GM12878 (cell line): ENCODE data around the gene ATOSA. TPM values are rescaled to one million over a fixed set of nuclear protein-coding genes. Genes with fewer than 3 reads are reported as not detected.

Source experiments
- ATAC-seq: fragments of 200-7000 bp; cut with Tn5 transposase; 3 replicates; pipeline ENCODE4 v1.9.1; 2020; ENCODE audit warnings: mild to moderate bottlenecking, moderate library complexity
- BruUV-seq: library from RNA; stranded (reverse); fragments of 400-500 nt; replicated peaks from 2 replicates; lab custom pipeline; 2021; lab: Mats Ljungman, UMichigan
- CTCF ChIA-PET: fragments of 300-600 bp; sonication (Branson Sonifier 250); formaldehyde crosslinking; extraction: SDS; loops from one replicate; lab custom pipeline; 2021; ENCODE audit warnings: inconsistent platforms; lab: Yijun Ruan, JAX
- POLR2A ChIA-PET: fragments of 350-600 bp; formaldehyde crosslinking; extraction: SDS; loops from one replicate; lab custom pipeline; 2021; ENCODE audit warnings: inconsistent platforms; lab: Charles Lee
- RAD21 ChIA-PET: fragments of 300-600 bp; sonication (Branson Sonifier 250); formaldehyde crosslinking; loops from one replicate; lab custom pipeline; 2023; ENCODE audit warnings: antibody characterized with exemption; ENCODE audit not compliant: unreplicated experiment; lab: Charles Lee
- SMC1A ChIA-PET: fragments of 300-600 bp; sonication (Branson Sonifier 250); formaldehyde crosslinking; loops from one replicate; lab custom pipeline; 2023; ENCODE audit not compliant: unreplicated experiment, uncharacterized antibody; lab: Charles Lee
- DNase-seq: peaks from one replicate; pipeline ENCODE4 v3.0.0-alpha.2; 2011; ENCODE audit warnings: low read depth, low spot score
- FAIRE-seq: peaks from 3 replicates; lab custom pipeline; 2011; peaks lifted over from hg19 to GRCh38; lab: Jason Lieb, UNC
- H2AFZ ChIP-seq: 2 replicates; pipeline ENCODE4 v1.6.0; 2011; ENCODE audit warnings: low read depth, low read length, control low read depth; ENCODE audit not compliant: control insufficient read depth
- H3K27ac ChIP-seq: 2 replicates; pipeline ENCODE4 v1.5.1; 2011; ENCODE audit warnings: control low read depth; ENCODE audit not compliant: control insufficient read depth, insufficient read depth
- H3K27me3 ChIP-seq, 2 experiments: replicated peaks in 1 of 2; 2 replicates each; pipeline versions ENCODE4 v1.6.0 to v1.6.1; 2011; ENCODE audit warnings: low read length in 1 of 2; ENCODE audit not compliant: control insufficient read depth in 2 of 2, insufficient read depth in 2 of 2
- H3K36me3 ChIP-seq, 2 experiments: 2 replicates each; pipeline ENCODE4 v1.5.1; 2011; ENCODE audit warnings: low read length in 1 of 2; ENCODE audit not compliant: control insufficient read depth in 2 of 2, insufficient read depth in 2 of 2
- H3K4me1 ChIP-seq: 2 replicates; pipeline ENCODE4 v1.6.1; 2011; ENCODE audit warnings: mild to moderate bottlenecking, low read length, moderate library complexity, mixed read lengths; ENCODE audit not compliant: control insufficient read depth, insufficient read depth
- H3K4me2 ChIP-seq: 2 replicates; pipeline ENCODE4 v1.6.0; 2011; ENCODE audit warnings: control low read depth; ENCODE audit not compliant: control insufficient read depth, insufficient read depth
- H3K4me3 ChIP-seq: fragments of 200-600 bp; sonication (generic); 2 replicates; pipeline ENCODE4 v1.5.1; 2016
- H3K79me2 ChIP-seq: 2 replicates; pipeline ENCODE4 v1.6.0; 2011; ENCODE audit warnings: low read length; ENCODE audit not compliant: control insufficient read depth, insufficient read depth
- H3K9ac ChIP-seq: 2 replicates; pipeline ENCODE4 v1.8.0; 2011; ENCODE audit warnings: low read length, control low read depth, mixed read lengths; ENCODE audit not compliant: control insufficient read depth, insufficient read depth
- H3K9me3 ChIP-seq: replicated peaks from 3 replicates; pipeline ENCODE4 v1.5.1; 2011; ENCODE audit warnings: mild to moderate bottlenecking, low read length; ENCODE audit not compliant: control insufficient read depth, insufficient read depth
- H4K20me1 ChIP-seq: 2 replicates; pipeline ENCODE4 v1.6.0; 2011; ENCODE audit not compliant: control insufficient read depth, insufficient read depth
- ATF7 ChIP-seq: fragments of 450-650 bp; IDR thresholded peaks from 2 replicates; pipeline ENCODE4 v1.6.1; 2016; ENCODE audit warnings: low read depth, mild to moderate bottlenecking
- ETV6 ChIP-seq, 2 experiments: fragments of 450-650 bp in 1 of 2; IDR thresholded peaks in 1 of 2; conservative IDR thresholded peaks in 1 of 2; 2 replicates each; pipeline ENCODE4 v1.6.1; 2014; ENCODE audit warnings: antibody characterized with exemption in 1 of 2, borderline replicate concordance in 1 of 2, low read depth in 1 of 2, mild to moderate bottlenecking in 1 of 2, moderate library complexity in 1 of 2
- FOXM1 ChIP-seq: IDR thresholded peaks from 2 replicates; pipeline ENCODE4 v1.6.1; 2012; ENCODE audit warnings: low read depth, mild to moderate bottlenecking, inconsistent platforms, low read length, moderate library complexity
- GABPA ChIP-seq: IDR thresholded peaks from 2 replicates; pipeline ENCODE4 v1.6.1; 2014; ENCODE audit warnings: antibody characterized with exemption, low read depth, mild to moderate bottlenecking, inconsistent platforms
- HCFC1 ChIP-seq: fragments of 150-350 bp; IDR thresholded peaks from 2 replicates; pipeline ENCODE4 v1.6.1; 2014; ENCODE audit warnings: low read length
- NBN ChIP-seq: fragments of 450-650 bp; IDR thresholded peaks from 2 replicates; pipeline ENCODE4 v1.6.1; 2016
- NR2F1 ChIP-seq: fragments of 450-650 bp; conservative IDR thresholded peaks from 2 replicates; pipeline ENCODE4 v1.6.1; 2017; ENCODE audit warnings: mild to moderate bottlenecking
- POLR2AphosphoS2 ChIP-seq: IDR thresholded peaks from 2 replicates; pipeline ENCODE4 v1.6.1; 2011; ENCODE audit warnings: low read depth, mild to moderate bottlenecking, low read length, improper control_type of control experiment, moderate library complexity
- POLR2AphosphoS5 ChIP-seq: IDR thresholded peaks from 2 replicates; pipeline ENCODE4 v1.6.1; 2011; ENCODE audit warnings: mild to moderate bottlenecking, low read length, inconsistent platforms
- SMARCA5 ChIP-seq: fragments of 450-650 bp; IDR thresholded peaks from 2 replicates; pipeline ENCODE4 v1.6.1; 2017; ENCODE audit warnings: mild to moderate bottlenecking
- SP1 ChIP-seq: IDR thresholded peaks from one replicate; pipeline ENCODE4 v1.6.1; 2011; ENCODE audit warnings: low read depth, low read length
- TCF12 ChIP-seq: IDR thresholded peaks from 2 replicates; pipeline ENCODE4 v1.6.1; 2011; ENCODE audit warnings: low read depth, mild to moderate bottlenecking, low read length
- ZBTB40 ChIP-seq: fragments of 450-650 bp; IDR thresholded peaks from 2 replicates; pipeline ENCODE4 v1.6.1; 2016; ENCODE audit warnings: mild to moderate bottlenecking, moderate library complexity, borderline replicate concordance
- ZNF24 ChIP-seq: fragments of 450-650 bp; IDR thresholded peaks from 2 replicates; pipeline ENCODE4 v1.6.1; 2017; ENCODE audit warnings: antibody characterized with exemption, mild to moderate bottlenecking
- WGBS: methylation state at CpG from one replicate; pipeline ENCODE4 v1.1.6; 2016; ENCODE audit warnings: low lambda C conversion rate; ENCODE audit not compliant: insufficient replicate concordance, insufficient coverage; ENCODE audit errors: missing lambda C conversion rate; 5-methylcytosine and 5-hydroxymethylcytosine counted together
- in situ Hi-C: fragments of 300-500 bp; cut with MboI; formaldehyde crosslinking; loops from 9 replicates; pipeline ENCODE4 v1.14.3; 2018; ENCODE audit warnings: mixed read lengths
- intact Hi-C: fragments of 100-400 bp; cut with micrococcal nuclease; formaldehyde crosslinking; loops from one replicate; pipeline ENCODE4 v1.14.2; 2022; ENCODE audit not compliant: unreplicated experiment
- polyA plus RNA-seq, 11 experiments: library from polyadenylated mRNA; depleted of rRNA in 4 of 11; unstranded in 6 of 11; stranded (reverse) in 5 of 11; fragments of >200 nt; fragmentation: Nextera tagmentation in 4 of 11; fragmentation: Illumina TruSeq in 1 of 11; extraction: Ambion mirVana in 4 of 11; extraction: Trizol in 1 of 11; gene quantifications; 1 replicate in 1 of 11; 2 replicates in 10 of 11; pipeline versions ENCODE4 v1.2.1 to v1.2.3, GENCODE V29; 2011 to 2016; ENCODE audit warnings: inconsistent platforms in 2 of 11, missing spikeins in 2 of 11, low read depth in 1 of 11
- total RNA-seq, 4 experiments: library from RNA; depleted of rRNA in 3 of 4; stranded (reverse); fragments of >200 nt in 3 of 4; fragmentation: Illumina TruSeq in 1 of 4; extraction: Trizol in 1 of 4; gene quantifications; 2 replicates each; pipeline versions ENCODE4 v1.2.1 to v1.2.3, GENCODE V29; 2013 to 2021
- TF ChIP-seq, protein P1 (sequence below): IDR thresholded peaks from 2 replicates; pipeline ENCODE4 v1.6.1; 2011; ENCODE audit warnings: borderline replicate concordance, low read depth, mild to moderate bottlenecking, moderate library complexity, mixed read lengths, low read length; ENCODE audit not compliant: insufficient read depth; ENCODE audit errors: extremely low read length
- TF ChIP-seq, protein P2 (sequence below): IDR thresholded peaks from 2 replicates; pipeline ENCODE4 v1.6.1; 2012; ENCODE audit warnings: low read depth, low read length, improper control_type of control experiment
- TF ChIP-seq, protein P3 (sequence below): fragments of 450-650 bp; IDR thresholded peaks from 2 replicates; pipeline ENCODE4 v1.6.1; 2017; ENCODE audit warnings: low read depth, mild to moderate bottlenecking, moderate library complexity

Gene ATOSA
- total and polyA plus RNA-seq, 10 of the 15 experiments (the other 5 are each of a cell fraction or from before 2014, with no cell fraction given) = 6.8 to 24.3 (median 14.6) TPM

GRCh38 chr15:52645916-52646315 lies 33.3 kb downstream of the ATOSA start:
- H2AFZ ChIP-seq = no peak overlapping the region
- FAIRE-seq (no peak), ATAC-seq (no peak), DNase-seq (no peak)
- H3K4me2 ChIP-seq = no peak overlapping the region
- H3K4me3 ChIP-seq = no peak overlapping the region
- no peaks in the 10 kb centered on the region for H4K20me1 ChIP-seq
- CTCF ChIA-PET = no interaction called here
- TF ChIP-seq FOXM1 (no peak), POLR2AphosphoS5 (no peak), HCFC1 (no peak), SMARCA5 (no peak), GABPA (no peak), POLR2AphosphoS2 (no peak), ZBTB40 (no peak), NR2F1 (no peak), TCF12 (no peak), ATF7 (no peak), ETV6 (conservative IDR thresholded peaks at IDR 0.05 in 1 of 2, IDR thresholded peaks at IDR 0.05 in 1 of 2; ENCODE audit: borderline replicate concordance in 1 of 2, low read depth in 1 of 2) (no peak), ZNF24 (no peak), NBN (no peak), SP1 (no peak)
- TF ChIP-seq, protein P1, sequence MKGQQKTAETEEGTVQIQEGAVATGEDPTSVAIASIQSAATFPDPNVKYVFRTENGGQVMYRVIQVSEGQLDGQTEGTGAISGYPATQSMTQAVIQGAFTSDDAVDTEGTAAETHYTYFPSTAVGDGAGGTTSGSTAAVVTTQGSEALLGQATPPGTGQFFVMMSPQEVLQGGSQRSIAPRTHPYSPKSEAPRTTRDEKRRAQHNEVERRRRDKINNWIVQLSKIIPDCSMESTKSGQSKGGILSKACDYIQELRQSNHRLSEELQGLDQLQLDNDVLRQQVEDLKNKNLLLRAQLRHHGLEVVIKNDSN = no peak
- TF ChIP-seq, protein P2, sequence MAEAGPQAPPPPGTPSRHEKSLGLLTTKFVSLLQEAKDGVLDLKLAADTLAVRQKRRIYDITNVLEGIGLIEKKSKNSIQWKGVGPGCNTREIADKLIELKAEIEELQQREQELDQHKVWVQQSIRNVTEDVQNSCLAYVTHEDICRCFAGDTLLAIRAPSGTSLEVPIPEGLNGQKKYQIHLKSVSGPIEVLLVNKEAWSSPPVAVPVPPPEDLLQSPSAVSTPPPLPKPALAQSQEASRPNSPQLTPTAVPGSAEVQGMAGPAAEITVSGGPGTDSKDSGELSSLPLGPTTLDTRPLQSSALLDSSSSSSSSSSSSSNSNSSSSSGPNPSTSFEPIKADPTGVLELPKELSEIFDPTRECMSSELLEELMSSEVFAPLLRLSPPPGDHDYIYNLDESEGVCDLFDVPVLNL = no peak
- TF ChIP-seq, protein P3, sequence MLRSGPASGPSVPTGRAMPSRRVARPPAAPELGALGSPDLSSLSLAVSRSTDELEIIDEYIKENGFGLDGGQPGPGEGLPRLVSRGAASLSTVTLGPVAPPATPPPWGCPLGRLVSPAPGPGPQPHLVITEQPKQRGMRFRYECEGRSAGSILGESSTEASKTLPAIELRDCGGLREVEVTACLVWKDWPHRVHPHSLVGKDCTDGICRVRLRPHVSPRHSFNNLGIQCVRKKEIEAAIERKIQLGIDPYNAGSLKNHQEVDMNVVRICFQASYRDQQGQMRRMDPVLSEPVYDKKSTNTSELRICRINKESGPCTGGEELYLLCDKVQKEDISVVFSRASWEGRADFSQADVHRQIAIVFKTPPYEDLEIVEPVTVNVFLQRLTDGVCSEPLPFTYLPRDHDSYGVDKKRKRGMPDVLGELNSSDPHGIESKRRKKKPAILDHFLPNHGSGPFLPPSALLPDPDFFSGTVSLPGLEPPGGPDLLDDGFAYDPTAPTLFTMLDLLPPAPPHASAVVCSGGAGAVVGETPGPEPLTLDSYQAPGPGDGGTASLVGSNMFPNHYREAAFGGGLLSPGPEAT = no peak
- H3K79me2 ChIP-seq = no peaks in the 10 kb centered on the region
- intact Hi-C loops = no loop called here
- peaks cover 0 to 8% of the 10 kb centered on the region in 2 experiments; a peak in 3 of 4 replicates for H3K36me3 ChIP-seq
- in situ Hi-C loops = no loop called here
- H3K27ac ChIP-seq = no peak overlapping the region
- WGBS = 96% methylated on average over 2 of the region's 2 CpGs
- SMC1A ChIA-PET = interaction anchor here (1.6 kb wide), 1 partner anchor 10 kb away, joined by 5 read pairs; no protein-coding TSS in a partner anchor
- POLR2A ChIA-PET = no interaction called here
- RAD21 ChIA-PET = no interaction called here
- H3K27me3 ChIP-seq = no peaks in the 10 kb centered on the region
- no peak overlapping the region for H3K9ac ChIP-seq
- no TSS peak for BruUV-seq
- no peaks in the 10 kb centered on the region for H3K9me3 ChIP-seq
- H3K4me1 ChIP-seq = peaks cover 7% of the 10 kb centered on the region
